Measurements from ENCODE around the gene HIGD1A. TPM values are rescaled to one million over a fixed set of nuclear protein-coding genes. Genes with fewer than 3 reads are reported as not detected.

HIGD1A gene
- total RNA-seq, 1 experiment from 2014 or later, result 112 TPM

DNA sequence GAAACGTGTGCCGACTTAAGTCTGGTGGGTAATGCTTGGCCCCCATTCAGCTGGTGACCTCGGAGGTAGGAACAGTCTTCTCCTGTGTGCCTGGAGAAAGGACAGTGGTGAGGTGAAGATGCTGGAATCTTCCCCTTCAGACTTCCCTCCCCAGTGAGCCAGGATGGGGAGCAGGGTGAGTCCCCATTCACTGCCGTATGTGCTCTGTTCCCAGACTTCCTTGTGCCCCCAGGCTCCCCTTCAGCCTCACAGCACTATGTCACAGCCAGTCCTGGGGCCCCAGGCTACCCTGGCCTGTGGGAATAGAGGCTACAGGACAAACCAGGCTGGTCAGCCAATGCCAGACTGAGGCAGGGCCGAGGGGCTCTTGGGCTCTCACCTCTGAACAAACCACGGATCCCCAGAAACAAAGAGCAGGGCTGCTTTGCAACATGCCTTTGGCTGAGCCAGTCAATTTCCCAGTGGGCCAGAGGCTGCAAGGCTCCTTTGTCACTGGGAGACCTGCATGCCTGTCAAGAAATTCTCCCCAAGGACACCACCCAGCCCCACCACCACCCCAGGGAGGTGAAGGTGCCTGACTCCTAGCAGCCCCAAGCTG, 69.9 kb downstream of the HIGD1A start:
- intact Hi-C loops (cut with micrococcal nuclease; ENCODE audit: unreplicated experiment), result no loop called here
- no peak for DNase-seq
- Mint-ChIP-seq H3K9me3 (ENCODE audit: unreplicated experiment) (no peaks in the 10 kb centered on the region), H3K27me3 (ENCODE audit: insufficient read depth, unreplicated experiment) (no peaks in the 10 kb centered on the region), H3K4me3 (ENCODE audit: unreplicated experiment) (no peak overlapping the region), H3K4me1 (ENCODE audit: low read depth, unreplicated experiment) (no peaks in the 10 kb centered on the region), H3K36me3 (ENCODE audit: insufficient read depth, unreplicated experiment) (no peaks in the 10 kb centered on the region), H3K27ac (ENCODE audit: unreplicated experiment) (no peak overlapping the region)
- no peaks in the 10 kb centered on the region for H3K9me3 ChIP-seq
- BruUV-seq (replicated peaks), result no TSS peak
- no peaks in the 10 kb centered on the region for H3K4me1 ChIP-seq
- H3K4me3 ChIP-seq (ENCODE audit: low read depth, low read length), result no peak overlapping the region
- no peaks in the 10 kb centered on the region for H3K36me3 ChIP-seq (ENCODE audit: control insufficient read depth, insufficient read depth, low read length)
- POLR2A ChIA-PET, result no interaction called here
- H3K27me3 ChIP-seq (replicated peaks; ENCODE audit: control insufficient read depth, insufficient read depth, low read length), result no peaks in the 10 kb centered on the region; the same call in 1 of the 2 replicates
- TF ChIP-seq, protein P1, sequence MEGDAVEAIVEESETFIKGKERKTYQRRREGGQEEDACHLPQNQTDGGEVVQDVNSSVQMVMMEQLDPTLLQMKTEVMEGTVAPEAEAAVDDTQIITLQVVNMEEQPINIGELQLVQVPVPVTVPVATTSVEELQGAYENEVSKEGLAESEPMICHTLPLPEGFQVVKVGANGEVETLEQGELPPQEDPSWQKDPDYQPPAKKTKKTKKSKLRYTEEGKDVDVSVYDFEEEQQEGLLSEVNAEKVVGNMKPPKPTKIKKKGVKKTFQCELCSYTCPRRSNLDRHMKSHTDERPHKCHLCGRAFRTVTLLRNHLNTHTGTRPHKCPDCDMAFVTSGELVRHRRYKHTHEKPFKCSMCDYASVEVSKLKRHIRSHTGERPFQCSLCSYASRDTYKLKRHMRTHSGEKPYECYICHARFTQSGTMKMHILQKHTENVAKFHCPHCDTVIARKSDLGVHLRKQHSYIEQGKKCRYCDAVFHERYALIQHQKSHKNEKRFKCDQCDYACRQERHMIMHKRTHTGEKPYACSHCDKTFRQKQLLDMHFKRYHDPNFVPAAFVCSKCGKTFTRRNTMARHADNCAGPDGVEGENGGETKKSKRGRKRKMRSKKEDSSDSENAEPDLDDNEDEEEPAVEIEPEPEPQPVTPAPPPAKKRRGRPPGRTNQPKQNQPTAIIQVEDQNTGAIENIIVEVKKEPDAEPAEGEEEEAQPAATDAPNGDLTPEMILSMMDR (IDR thresholded peaks at IDR 0.05; ENCODE audit: insufficient read depth in 1 of 2, low read depth in 1 of 2, low read length in 1 of 2, severe bottlenecking in 1 of 2, unreplicated experiment in 1 of 2), result no peak
- CTCF ChIA-PET, result interaction anchor here (0.6 kb wide), 1 partner anchor 404 kb away, joined by 3 read pairs; no protein-coding TSS in a partner anchor

DNA sequence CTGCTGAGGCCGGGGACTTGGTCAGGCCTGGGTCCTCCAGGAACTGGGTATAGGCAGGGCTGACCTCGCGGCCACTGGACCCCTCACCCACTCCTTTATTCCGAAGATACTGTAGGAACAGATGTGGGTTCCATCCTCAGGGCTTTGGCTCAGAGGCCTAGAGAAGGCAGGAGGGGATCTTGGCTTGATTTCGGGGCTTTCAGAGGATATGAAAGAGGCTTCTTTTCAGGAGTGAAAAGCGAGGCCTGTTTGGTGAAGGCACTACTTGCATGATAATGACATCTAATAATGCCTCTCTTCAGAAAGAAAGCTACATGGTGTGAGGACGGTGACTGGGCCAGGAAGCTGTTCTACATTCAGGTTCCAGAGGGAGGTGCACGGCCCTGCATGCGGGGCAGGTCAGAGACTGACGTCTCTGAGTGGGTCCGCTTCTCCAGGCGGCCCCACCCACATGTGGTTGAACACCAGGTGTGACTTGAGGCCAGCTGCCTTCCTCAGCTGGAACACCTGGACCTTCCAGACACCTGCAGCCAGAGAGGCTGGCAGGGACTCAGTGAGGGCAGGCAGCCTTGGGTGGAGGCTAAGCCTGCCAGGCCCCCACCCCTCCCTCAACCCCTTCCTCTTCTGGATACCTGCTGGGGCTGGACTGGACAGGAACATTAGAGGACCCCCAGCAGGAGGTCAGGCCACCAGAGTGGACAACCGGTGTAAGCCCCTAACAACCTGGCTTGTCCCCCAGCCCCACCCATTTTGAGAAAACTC, 70.6 kb downstream of the HIGD1A start:
- TF ChIP-seq, protein P1 (IDR thresholded peaks at IDR 0.05; ENCODE audit: insufficient read depth in 1 of 2, low read depth in 1 of 2, low read length in 1 of 2, severe bottlenecking in 1 of 2, unreplicated experiment in 1 of 2), result no peak
- no TSS peak for BruUV-seq (replicated peaks)
- no peak for DNase-seq
- intact Hi-C loops (cut with micrococcal nuclease; ENCODE audit: unreplicated experiment), result no loop called here
- Histone ChIP-seq H3K4me3 (ENCODE audit: low read depth, low read length) (no peak overlapping the region), H3K36me3 (ENCODE audit: control insufficient read depth, insufficient read depth, low read length) (no peaks in the 10 kb centered on the region), H3K27me3 (replicated peaks; ENCODE audit: control insufficient read depth, insufficient read depth, low read length) (no peaks in the 10 kb centered on the region; the same call in 1 of the 2 replicates), H3K9me3 (no peaks in the 10 kb centered on the region), H3K4me1 (no peaks in the 10 kb centered on the region)
- POLR2A ChIA-PET, result no interaction called here
- no peaks in the 10 kb centered on the region for H3K27me3 Mint-ChIP-seq (ENCODE audit: insufficient read depth, unreplicated experiment)
- no peak overlapping the region for H3K4me3 Mint-ChIP-seq (ENCODE audit: unreplicated experiment)
- no peaks in the 10 kb centered on the region for H3K4me1 Mint-ChIP-seq (ENCODE audit: low read depth, unreplicated experiment)
- no peaks in the 10 kb centered on the region for H3K36me3 Mint-ChIP-seq (ENCODE audit: insufficient read depth, unreplicated experiment)
- H3K9me3 Mint-ChIP-seq (ENCODE audit: unreplicated experiment), result no peaks in the 10 kb centered on the region
- no peak overlapping the region for H3K27ac Mint-ChIP-seq (ENCODE audit: unreplicated experiment)
- CTCF ChIA-PET, result interaction anchor here (0.6 kb wide), 1 partner anchor 405 kb away, joined by 3 read pairs; no protein-coding TSS in a partner anchor

Other genes starting within 250 kb of the HIGD1A start
- 33.4 and 36.4 TPM in 2 replicates for gene SEC22C, start 222.5 kb downstream of the HIGD1A start, total RNA-seq (2022)
- 37.3 and 38.7 TPM in 2 replicates for gene SS18L2, start 213.6 kb downstream of the HIGD1A start, total RNA-seq (2022)
- 66.6 and 67.9 TPM in 2 replicates for gene NKTR, start 203.8 kb downstream of the HIGD1A start, total RNA-seq (2022)
- gene ZBTB47, start 150.8 kb downstream of the HIGD1A start, total RNA-seq (2022), result 4.8 and 5.2 TPM in 2 replicates
- not detected in 2 replicates for gene KLHL40, start 119.0 kb downstream of the HIGD1A start, total RNA-seq (2022)
- gene HHATL, start 101.7 kb downstream of the HIGD1A start, total RNA-seq (2022), result not detected in 2 replicates
- 0.82 and 1.4 TPM in 2 replicates for gene CCDC13, start 31.2 kb downstream of the HIGD1A start, total RNA-seq (2022)
- gene ACKR2, start 5.0 kb upstream of the HIGD1A start, total RNA-seq (2022), result 3.5 and 4.1 TPM in 2 replicates
- not detected in 2 replicates for gene CYP8B1, start 71.4 kb upstream of the HIGD1A start, total RNA-seq (2022)
- gene ZNF662, start 101.7 kb upstream of the HIGD1A start, total RNA-seq (2022), result 10.3 and 13.4 TPM in 2 replicates
- 0.16 TPM in 1 of 2 replicates, not detected in the other for gene GASK1A, start 174.8 kb upstream of the HIGD1A start, total RNA-seq (2022)

Data from Caco-2 (cell line).